ENCODE data around the gene DYNLT4.
"Not testable (repeated sequence)": the region's sequence is repeated elsewhere in the genome, so short reads cannot be mapped to it uniquely, and the experiment has no call there.

DYNLT4 gene

GRCh38 chr1:44808063-44808937 lies 1.1 kb upstream of the DYNLT4 start, which contains the start of gene BTBD19:
Gene BTBD19, plus strand, starts transcription at chr1:44808523. Its CDS starts 298 bp downstream, at chr1:44808821.
- DNase-seq, result peak; percentile 94

- DNase-seq, result peak; percentile 99
These were observed 362 bp upstream of the DYNLT4 start for GRCh38 chr1:44807364-44808062.

GRCh38 chr1:44806025-44806703 lies 987 bp downstream of the DYNLT4 start:
- no peak for DNase-seq

DNA sequence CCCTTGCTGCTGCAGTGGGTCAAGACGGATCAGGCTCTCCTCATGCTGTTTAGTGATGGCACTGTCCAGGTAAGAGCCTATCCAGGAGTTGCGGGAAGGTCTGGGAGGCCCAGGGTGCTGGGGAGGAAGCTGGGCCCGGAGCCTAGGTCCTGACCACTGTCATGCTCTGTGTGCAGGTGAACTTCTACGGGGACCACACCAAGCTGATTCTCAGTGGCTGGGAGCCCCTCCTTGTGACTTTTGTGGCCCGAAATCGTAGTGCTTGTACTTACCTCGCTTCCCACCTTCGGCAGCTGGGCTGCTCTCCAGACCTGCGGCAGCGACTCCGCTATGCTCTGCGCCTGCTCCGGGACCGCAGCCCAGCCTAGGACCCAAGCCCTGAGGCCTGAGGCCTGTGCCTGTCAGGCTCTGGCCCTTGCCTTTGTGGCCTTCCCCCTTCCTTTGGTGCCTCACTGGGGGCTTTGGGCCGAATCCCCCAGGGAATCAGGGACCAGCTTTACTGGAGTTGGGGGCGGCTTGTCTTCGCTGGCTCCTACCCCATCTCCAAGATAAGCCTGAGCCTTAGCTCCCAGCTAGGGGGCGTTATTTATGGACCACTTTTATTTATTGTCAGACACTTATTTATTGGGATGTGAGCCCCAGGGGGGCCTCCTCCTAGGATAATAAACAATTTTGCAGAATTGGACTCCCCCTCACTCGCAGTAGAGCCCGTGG lies 1.7 kb downstream of the DYNLT4 start:
- no peak for DNase-seq

DNA sequence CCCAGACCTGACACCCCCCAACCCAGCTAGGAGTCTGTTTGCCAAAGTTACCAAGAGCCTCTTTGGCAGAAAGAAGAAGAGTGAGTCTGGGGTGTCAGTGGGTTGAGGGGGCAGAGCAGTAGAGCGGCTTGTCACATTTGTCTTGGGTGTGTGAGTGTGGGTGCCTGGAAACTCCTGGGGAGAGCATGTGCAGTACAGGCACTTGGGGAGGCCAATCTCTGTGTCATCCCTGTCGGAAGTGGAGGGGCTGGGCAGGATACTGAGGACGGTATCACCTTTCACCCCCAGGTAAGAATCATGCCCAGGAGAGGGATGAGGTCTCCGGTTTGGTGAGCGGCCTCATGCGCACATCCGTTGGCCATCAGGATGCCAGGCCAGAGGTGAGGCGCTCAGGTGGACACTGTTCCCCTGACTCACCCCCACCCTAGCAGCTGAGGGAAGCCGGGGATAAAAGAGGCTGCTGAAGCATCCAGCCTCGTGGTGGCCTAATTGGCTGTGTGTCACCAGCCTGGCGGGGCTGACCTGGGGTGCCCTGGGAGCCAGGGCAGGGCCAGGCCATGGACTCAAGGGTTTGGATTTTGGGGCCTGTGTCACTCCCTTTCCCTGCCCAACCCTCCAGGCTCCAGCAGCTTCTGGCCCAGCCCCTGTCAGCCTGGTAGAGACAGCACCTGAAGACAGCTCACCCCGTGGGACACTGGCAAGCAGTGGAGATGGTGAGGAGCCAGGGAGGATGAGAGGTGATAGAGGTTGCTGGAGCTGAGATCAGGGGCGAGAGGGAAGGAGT lies 3.6 kb downstream of the DYNLT4 start:
- no peak for DNase-seq

DNA sequence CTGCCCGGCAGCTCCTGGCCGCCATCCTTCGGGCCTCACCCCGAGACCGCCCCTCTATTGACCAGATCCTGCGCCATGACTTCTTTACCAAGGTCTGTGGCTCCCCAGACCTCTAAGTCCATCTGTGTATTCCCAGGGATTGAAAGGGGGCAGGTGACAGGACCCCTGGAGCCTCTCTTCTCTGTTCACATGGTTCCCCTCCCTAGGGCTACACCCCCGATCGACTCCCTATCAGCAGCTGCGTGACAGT lies 4.2 kb downstream of the DYNLT4 start:
- no peak for DNase-seq

DNA sequence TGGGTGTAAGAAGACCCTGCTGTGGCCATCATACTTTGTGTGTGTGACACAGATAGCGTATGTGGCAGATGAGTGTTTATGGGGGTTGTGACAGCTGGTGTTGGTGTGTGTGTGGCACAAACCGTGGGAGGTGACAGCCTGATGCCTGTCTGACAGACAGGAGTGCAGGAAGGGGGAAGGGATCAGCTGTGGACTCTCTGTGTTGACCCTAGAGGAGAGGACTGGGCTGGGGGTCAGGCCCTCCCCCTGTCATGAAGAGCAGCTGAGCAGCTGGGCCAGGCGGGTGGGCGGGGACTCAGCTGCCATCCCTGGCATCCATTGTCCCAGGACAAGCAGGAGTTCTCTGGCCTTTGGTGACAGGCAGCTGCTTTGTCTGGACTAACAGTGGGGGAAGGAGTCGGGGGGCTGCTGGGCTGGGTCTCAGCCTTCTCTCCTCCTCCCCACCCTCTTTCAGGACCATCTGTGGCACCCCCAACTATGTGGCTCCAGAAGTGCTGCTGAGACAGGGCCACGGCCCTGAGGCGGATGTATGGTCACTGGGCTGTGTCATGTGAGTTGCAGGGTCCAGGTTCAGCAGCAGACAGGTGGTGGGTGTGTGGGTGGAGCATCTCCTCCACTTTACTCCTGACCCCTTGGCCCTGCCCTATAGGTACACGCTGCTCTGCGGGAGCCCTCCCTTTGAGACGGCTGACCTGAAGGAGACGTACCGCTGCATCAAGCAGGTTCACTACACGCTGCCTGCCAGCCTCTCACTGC lies 4.7 kb downstream of the DYNLT4 start:
- no peak for DNase-seq

GRCh38 chr1:44801491-44802305 lies 5.5 kb downstream of the DYNLT4 start:
- DNase-seq, result no peak

- DNase-seq, result peak; percentile 98
These were observed 7.2 kb downstream of the DYNLT4 start, which contains the start of gene PLK3 for GRCh38 chr1:44799770-44800584. Gene PLK3, plus strand, starts transcription at chr1:44800377. Its CDS starts 87 bp downstream, at chr1:44800464.

DNA sequence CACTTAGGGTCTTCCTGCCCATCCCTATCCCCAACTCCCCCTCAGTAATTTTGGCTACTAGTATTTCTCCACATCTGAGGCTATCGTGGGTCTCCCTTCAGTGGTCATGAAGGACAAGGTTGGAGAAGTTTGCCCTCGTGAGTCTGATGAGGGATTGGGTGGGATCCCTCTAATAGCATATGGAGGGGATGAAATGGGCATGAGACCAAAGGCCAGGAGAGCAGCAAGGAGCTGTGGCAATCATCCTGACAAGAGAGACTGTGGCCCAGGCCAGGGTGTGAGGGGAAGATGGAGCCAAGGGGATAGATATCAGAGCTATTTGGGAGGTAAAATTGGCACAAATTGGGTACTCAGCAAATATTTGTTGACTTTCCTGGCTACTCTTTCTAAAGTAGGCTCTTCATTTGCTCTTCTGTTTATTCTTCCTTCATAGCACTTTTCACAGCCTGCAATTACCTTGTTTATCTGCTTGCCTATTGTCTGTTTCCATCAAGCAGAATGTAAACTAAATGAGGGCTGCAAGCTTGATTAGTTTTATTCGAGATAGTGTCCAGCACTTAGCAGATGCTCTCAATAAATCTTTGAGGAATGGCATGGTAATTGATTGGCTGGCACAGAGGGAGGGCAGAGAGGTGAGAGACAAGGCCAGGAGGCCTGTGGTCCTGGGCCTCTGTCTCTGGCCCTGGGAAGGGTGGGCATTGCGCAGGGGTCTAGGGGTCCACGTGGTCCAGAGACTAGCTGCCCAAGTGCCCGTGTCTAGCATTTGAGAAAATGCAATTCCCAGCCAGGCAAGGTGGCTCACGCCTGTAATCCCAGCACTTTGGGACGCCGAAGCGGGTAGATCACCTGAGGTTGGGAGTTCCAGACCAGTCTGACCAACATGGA lies 8.4 kb downstream of the DYNLT4 start:
- DNase-seq, result no peak

DNA sequence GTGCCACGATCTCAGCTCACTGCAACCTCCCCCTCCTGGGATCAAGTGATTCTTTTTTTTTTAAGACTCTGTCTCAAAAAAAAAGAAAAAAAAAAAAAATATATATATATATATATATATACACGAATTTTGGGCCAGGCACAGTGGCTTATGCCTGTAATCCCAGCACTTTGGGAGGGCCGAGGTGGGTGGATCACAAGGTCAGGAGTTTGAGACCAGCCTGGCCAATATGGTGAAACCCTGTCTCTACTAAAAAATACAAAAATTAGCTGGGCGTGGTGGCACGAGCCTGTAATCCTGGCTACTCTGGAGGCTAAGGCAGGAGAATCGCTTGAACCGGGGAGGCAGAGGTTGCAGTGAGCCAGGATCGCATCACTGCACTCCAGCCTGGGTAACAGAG lies 9.3 kb downstream of the DYNLT4 start:
- not testable (repeated sequence) for DNase-seq

GRCh38 chr1:44792736-44793502 lies 14.2 kb downstream of the DYNLT4 start:
- DNase-seq, result no peak

- DNase-seq, result no peak
These were observed 16.0 kb downstream of the DYNLT4 start for GRCh38 chr1:44790968-44791801.

GRCh38 chr1:44788120-44788860 lies 18.9 kb downstream of the DYNLT4 start, which contains the start of gene BEST4:
Gene BEST4, minus strand, starts transcription at chr1:44788170. Its CDS starts 465 bp downstream, at chr1:44787705.
- no peak for DNase-seq

- no peak for DNase-seq
These were observed 19.6 kb downstream of the DYNLT4 start for GRCh38 chr1:44787506-44787905.

All from fibroblast of skin of scalp (primary cell).